Measurements from ENCODE around the gene ZCCHC2. TPM values are rescaled to one million over a fixed set of nuclear protein-coding genes. Genes with fewer than 3 reads are reported as not detected.

Gene ZCCHC2
- total RNA-seq, 6 experiments from 2014 or later, result 18.9 to 26.6 (median 23.5) TPM

GRCh38 chr18:62498616-62499262 lies 24.1 kb upstream of the ZCCHC2 start:
- 36% methylated on average over 4 of the region's 7 CpGs for WGBS (ENCODE audit: insufficient coverage, low coverage, low lambda C conversion rate, missing lambda C conversion rate)
- peak in 2 of 3 donors; percentile 62 to 79 for DNase-seq
- H3K9me3 ChIP-seq, result no peaks in the 10 kb centered on the region
- H3K4me1 ChIP-seq, result peaks cover 0 to 40% (median 13%) of the 10 kb centered on the region in 4 donors
- intact Hi-C loops (cut with DNase I), result no loop called here
- H3K4me3 ChIP-seq, result no peak overlapping the region
- no peak for TF ChIP-seq POLR2A (IDR thresholded peaks at IDR 0.05)
- TF ChIP-seq, protein P1, sequence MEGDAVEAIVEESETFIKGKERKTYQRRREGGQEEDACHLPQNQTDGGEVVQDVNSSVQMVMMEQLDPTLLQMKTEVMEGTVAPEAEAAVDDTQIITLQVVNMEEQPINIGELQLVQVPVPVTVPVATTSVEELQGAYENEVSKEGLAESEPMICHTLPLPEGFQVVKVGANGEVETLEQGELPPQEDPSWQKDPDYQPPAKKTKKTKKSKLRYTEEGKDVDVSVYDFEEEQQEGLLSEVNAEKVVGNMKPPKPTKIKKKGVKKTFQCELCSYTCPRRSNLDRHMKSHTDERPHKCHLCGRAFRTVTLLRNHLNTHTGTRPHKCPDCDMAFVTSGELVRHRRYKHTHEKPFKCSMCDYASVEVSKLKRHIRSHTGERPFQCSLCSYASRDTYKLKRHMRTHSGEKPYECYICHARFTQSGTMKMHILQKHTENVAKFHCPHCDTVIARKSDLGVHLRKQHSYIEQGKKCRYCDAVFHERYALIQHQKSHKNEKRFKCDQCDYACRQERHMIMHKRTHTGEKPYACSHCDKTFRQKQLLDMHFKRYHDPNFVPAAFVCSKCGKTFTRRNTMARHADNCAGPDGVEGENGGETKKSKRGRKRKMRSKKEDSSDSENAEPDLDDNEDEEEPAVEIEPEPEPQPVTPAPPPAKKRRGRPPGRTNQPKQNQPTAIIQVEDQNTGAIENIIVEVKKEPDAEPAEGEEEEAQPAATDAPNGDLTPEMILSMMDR (IDR thresholded peaks at IDR 0.05), result no peak
- H3K27ac ChIP-seq, result peak overlapping the region in 1 of 3 donors; percentile 61
- ATAC-seq, result peak; percentile 76 to 83 (median 80)
- H3K27me3 ChIP-seq, result no peaks in the 10 kb centered on the region
- no peaks in the 10 kb centered on the region for H3K36me3 ChIP-seq

DNA sequence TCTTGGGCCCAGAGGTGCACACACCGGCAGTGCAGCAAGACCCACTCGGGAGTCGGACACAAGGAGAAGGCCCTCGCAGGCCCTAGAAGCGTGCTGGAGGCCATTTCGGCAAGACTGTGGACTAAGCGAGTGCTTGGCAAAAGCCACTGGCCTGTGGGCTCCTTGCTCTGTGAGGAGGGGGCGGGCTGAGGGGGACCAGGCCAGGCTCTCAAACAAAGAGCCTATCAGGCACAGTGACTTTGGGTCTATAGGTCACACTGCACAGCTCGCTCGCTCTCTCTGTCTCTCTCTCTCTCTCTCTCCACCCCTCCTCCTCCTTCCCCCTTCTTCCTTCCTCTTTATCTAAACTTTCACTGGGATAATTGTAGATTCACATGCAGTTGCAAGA lies 23.6 kb upstream of the ZCCHC2 start:
- Histone ChIP-seq H3K36me3 (no peaks in the 10 kb centered on the region), H3K27ac (peak overlapping the region in 1 of 3 donors; percentile 61), H3K4me3 (no peak overlapping the region), H3K4me1 (peaks cover 0 to 40% (median 13%) of the 10 kb centered on the region in 4 donors), H3K27me3 (no peaks in the 10 kb centered on the region), H3K9me3 (no peaks in the 10 kb centered on the region)
- WGBS (ENCODE audit: insufficient coverage, low coverage, low lambda C conversion rate, missing lambda C conversion rate), result 77% methylated on average over 3 of the region's 10 CpGs
- ATAC-seq, result peak; percentile 25 to 36 (median 32)
- intact Hi-C loops (cut with DNase I), result no loop called here
- no peak for TF ChIP-seq POLR2A (IDR thresholded peaks at IDR 0.05)
- TF ChIP-seq, protein P1 (IDR thresholded peaks at IDR 0.05), result no peak
- DNase-seq, result peak in 1 of 3 donors; percentile 51

DNA sequence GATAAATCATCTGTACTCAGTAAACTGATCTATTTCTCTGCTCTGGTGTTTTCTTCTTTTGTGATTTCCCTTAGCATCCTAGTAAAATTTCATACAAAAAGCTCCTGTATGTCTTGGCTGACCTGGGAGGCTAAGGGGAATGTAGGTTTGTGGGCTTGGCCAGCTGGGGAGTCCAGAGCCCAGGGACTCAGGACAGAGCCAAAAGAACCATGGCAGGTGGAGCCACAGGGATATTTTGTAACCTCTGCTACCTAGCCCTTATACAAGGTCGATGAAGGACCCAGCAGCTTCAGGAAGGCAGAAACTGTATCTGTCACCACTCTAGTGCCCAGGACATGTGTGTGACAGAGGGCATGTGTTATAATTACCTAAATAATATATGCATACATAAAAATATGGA lies 22.7 kb upstream of the ZCCHC2 start:
- 25% methylated on average over 1 of the region's 1 CpG for WGBS (ENCODE audit: insufficient coverage, low coverage, low lambda C conversion rate, missing lambda C conversion rate)
- no peaks in the 10 kb centered on the region for H3K27me3 ChIP-seq
- ATAC-seq (peak; percentile 20 to 68 (median 56)), DNase-seq (peak in 2 of 3 donors; percentile 59 to 66)
- H3K27ac ChIP-seq, result no peak overlapping the region
- H3K9me3 ChIP-seq, result no peaks in the 10 kb centered on the region
- intact Hi-C loops (cut with DNase I), result loop anchor here in 1 of 2 donors (10.0 kb wide), 1 partner anchor 45 kb away; no protein-coding TSS in a partner anchor
- no peak overlapping the region for H3K4me3 ChIP-seq
- TF ChIP-seq, protein P1 (IDR thresholded peaks at IDR 0.05), result no peak
- no peak for TF ChIP-seq POLR2A (IDR thresholded peaks at IDR 0.05)
- H3K36me3 ChIP-seq, result no peaks in the 10 kb centered on the region
- H3K4me1 ChIP-seq, result peaks cover 0 to 40% (median 13%) of the 10 kb centered on the region in 4 donors

- H3K36me3 ChIP-seq, result no peaks in the 10 kb centered on the region
- intact Hi-C loops (cut with DNase I), result loop anchor here in 1 of 2 donors (10.0 kb wide), 1 partner anchor 46 kb away; no protein-coding TSS in a partner anchor
- peaks cover 0 to 44% (median 13%) of the 10 kb centered on the region in 4 donors for H3K4me1 ChIP-seq
- DNase-seq (no peak), ATAC-seq (no peak)
- no peaks in the 10 kb centered on the region for H3K27me3 ChIP-seq
- H3K4me3 ChIP-seq, result no peak overlapping the region
- no peaks in the 10 kb centered on the region for H3K9me3 ChIP-seq
- H3K27ac ChIP-seq, result no peak overlapping the region
- no peak for TF ChIP-seq POLR2A (IDR thresholded peaks at IDR 0.05)
- TF ChIP-seq, protein P1 (IDR thresholded peaks at IDR 0.05), result no peak
These were observed 21.7 kb upstream of the ZCCHC2 start for GRCh38 chr18:62500966-62501591.

Data from right lobe of liver (tissue), 6 donors.